ENCODE measurements around the gene SRPK2.

- TF ChIP-seq POLR2A (IDR thresholded peaks at IDR 0.05) (no peak), CTCF (IDR thresholded peaks at IDR 0.05) (no peak), POLR2AphosphoS5 (IDR thresholded peaks at IDR 0.05; ENCODE audit: insufficient read depth in 1 of 2, low read depth in 1 of 2) (no peak)
These were observed 34.3 kb downstream of the SRPK2 start for GRCh38 chr7:105354383-105354782.
